Skeletal muscle cell (primary cell): ENCODE data around the gene EPHB3.

Experiments used
- DNase-seq: peaks from one replicate; pipeline ENCODE4 v3.0.0-alpha.2; 2010; ENCODE audit warnings: low read depth
- H3K4me3 ChIP-seq: 2 replicates; pipeline ENCODE4 v1.5.1; 2011; ENCODE audit warnings: low read depth, mild to moderate bottlenecking, control low read depth, low read length, moderate library complexity

EPHB3 gene

DNA sequence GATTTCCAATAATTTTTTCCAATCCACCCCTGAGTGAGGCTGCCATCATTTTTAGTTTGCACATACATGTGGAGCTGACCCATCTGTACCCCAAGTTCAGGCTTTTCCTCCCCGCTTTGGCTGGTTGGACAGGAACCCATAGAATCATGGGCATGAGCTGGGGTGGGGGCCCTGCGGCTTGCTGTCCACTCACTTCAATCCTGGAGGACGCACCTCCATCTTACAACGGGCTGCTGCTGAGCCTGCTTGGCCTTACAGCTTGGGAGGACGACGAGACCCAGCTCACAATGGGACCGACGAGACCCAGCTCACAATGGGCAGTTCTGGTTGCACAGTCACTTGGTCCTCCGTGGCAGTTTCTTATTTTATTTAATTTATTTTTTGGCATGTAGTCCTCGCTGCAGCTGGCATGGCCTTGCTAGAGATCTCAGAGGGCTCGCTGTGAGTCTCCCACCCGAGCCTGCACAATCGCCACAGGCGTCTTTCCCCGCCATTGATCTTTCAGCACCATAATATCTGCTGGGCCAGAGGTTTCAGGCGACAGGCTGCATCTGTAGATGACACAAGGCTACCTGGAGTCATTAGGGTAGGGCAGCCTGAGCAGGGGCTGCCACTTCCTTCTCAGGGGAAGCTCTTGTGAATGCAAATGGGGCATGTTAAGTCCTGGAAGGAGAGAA is 19.6 kb upstream of the EPHB3 start:
- DNase-seq: no peak
- H3K4me3 ChIP-seq: no peak overlapping the region

DNA sequence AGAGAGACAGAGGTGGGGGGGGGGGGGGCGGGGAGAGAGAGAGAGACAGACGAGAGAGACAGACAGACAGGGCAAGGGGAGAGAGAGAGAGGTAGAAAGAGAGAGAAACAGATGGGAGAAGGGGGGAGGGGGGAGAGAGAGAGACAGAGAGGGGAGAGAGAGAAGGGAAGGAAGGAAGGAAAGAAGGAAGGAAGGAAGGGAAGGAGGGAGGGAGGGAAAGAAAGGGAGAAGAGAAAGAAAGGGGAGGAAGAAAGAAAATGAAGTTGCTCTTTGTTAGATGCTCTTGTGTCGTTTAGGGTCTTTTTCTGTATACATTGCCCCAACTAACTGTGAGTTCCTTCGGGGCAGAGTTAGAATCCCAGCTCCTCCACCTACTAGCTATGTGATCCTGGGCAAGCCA is 19.0 kb upstream of the EPHB3 start:
- no peak for DNase-seq
- no peak overlapping the region for H3K4me3 ChIP-seq

DNA sequence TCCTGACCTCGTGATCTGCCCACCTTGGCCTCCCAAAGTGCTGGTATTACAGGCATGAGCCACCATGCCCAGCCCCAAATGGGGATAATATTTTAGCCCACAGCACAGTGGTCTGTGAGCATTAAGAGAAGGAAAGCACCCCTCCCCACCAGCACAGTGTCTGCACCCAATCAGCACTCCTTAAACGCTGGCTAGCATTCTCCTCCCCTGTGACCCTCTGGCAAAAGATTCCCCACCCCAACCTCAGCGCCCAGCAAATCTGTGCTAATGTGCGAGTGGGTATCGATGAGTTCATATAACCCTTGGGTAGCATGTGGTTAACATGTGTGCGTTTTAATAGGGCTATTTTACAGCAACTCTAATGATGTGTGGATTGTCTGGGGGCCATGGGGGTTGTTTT is 18.3 kb upstream of the EPHB3 start:
- DNase-seq: no peak
- H3K4me3 ChIP-seq: no peak overlapping the region

GRCh38 chr3:184543843-184544512 is 17.6 kb upstream of the EPHB3 start:
- H3K4me3 ChIP-seq: no peak overlapping the region

GRCh38 chr3:184544513-184544861 is 17.1 kb upstream of the EPHB3 start:
- H3K4me3 ChIP-seq: no peak overlapping the region
- no peak for DNase-seq

More at GRCh38 chr3:184543843-184544512, 17.6 kb upstream of the EPHB3 start:
- no peak for DNase-seq

GRCh38 chr3:184545769-184546168 is 15.8 kb upstream of the EPHB3 start:
- H3K4me3 ChIP-seq: no peak overlapping the region
- no peak for DNase-seq

DNA sequence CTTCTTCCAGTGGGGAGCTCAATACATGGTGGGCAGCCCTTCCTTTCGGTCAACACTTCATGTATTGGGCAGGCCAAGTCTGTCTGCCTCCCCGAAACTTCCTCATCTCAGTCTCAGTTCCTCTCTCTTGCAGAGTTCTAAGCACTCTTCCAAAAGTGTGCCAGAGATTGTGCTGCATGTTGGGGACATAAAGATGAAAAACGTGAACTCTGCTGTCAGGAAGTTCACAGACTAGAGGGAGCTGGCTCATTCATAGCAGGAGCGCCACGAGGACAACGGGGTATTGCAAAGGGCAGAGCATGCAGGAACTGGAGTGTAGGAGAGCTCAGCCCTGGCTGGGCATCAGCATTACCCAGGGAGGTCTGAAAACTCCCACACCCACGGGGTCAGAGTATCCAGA is 15.3 kb upstream of the EPHB3 start:
- H3K4me3 ChIP-seq: no peak overlapping the region
- no peak for DNase-seq

GRCh38 chr3:184549796-184550577 is 11.6 kb upstream of the EPHB3 start:
- H3K4me3 ChIP-seq: no peak overlapping the region
- DNase-seq: no peak

DNA sequence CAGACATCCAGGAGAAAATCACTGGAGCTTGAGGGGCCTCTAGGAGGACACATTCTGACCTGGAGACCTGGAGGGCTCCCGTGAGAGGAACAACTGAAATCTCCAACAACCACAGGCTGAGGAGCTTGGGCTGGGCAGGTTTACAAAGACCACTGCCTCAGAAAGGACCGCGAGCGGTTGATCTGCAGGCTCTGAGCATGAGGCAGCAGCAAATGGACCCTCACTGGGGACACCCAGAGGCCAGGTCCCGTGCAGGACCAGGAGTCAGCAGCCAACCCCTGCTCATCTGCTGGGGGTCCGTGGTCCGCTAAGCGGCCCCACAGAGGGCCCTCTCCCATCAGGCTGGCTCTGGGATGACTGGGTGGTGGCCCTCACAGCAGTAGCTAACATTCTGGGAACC is 10.5 kb upstream of the EPHB3 start:
- no peak for DNase-seq
- no peak overlapping the region for H3K4me3 ChIP-seq

GRCh38 chr3:184551614-184552256 is 9.8 kb upstream of the EPHB3 start:
- no peak for DNase-seq
- H3K4me3 ChIP-seq: no peak overlapping the region

- H3K4me3 ChIP-seq: no peak overlapping the region
- DNase-seq: no peak
Measured at GRCh38 chr3:184552296-184552695, 9.3 kb upstream of the EPHB3 start.

GRCh38 chr3:184552863-184553262 is 8.7 kb upstream of the EPHB3 start:
- no peak for DNase-seq
- no peak overlapping the region for H3K4me3 ChIP-seq

DNA sequence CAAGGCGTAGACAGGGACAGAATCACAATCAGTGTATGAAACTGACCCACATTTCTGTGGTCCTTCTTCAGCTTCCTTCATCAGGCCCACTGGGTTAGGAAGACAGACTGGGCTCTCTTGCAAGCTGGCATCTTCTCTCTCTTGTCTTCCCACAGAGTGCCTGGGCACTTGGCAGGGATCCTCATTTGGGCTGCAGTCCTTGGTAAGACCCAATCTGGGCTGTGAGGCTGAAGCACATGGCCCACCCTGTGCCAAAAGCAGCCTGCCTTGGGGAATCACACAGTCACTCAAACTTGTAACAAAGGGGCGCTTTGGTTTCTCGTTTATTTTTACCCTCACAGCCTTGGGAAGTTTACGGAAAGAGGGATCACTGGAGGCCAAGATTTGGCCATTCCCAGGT is 8.2 kb upstream of the EPHB3 start:
- no peak for DNase-seq
- H3K4me3 ChIP-seq: no peak overlapping the region

- H3K4me3 ChIP-seq: no peak overlapping the region
- DNase-seq: no peak
Measured at GRCh38 chr3:184554461-184554860, 7.1 kb upstream of the EPHB3 start.

DNA sequence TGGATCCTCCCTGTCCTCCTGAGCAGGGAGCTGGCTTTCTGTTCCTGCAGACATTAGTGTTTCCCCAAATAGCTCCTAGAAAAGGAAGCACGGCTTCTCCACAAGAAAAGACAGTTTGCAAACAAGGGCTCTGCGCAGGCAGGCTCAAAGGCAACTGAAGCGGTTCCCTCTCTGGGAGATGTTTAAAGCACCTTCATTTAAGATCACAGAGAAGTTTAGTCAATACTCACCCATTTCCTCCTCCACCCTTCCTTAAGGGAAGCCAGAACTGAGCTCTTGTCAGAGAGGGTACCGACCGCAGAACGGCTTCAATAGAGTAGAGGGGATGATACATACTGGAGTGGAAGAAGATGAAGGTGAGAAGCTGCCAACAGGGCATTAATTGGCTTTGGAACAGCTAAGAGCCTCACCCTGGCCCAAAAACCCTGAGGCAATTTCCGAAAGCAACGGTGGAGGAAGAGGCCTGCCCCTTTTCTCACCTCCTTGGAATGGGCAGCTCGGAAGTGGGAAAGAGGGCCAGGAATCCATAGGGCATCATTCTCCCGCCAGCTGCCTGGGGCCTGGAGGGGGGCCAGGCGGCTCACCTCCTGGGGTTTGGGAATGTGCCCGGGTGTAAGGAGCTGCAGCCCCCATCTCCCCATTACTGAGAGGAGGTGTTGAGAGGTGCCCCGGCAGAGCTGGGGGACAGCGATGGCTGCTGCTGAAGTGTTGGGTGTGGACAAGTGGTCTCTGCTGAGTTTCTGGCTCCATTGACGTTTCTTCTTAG is 4.8 kb upstream of the EPHB3 start:
- no peak for DNase-seq
- no peak overlapping the region for H3K4me3 ChIP-seq

GRCh38 chr3:184557348-184557950 is 4.1 kb upstream of the EPHB3 start:
- DNase-seq: no peak

DNA sequence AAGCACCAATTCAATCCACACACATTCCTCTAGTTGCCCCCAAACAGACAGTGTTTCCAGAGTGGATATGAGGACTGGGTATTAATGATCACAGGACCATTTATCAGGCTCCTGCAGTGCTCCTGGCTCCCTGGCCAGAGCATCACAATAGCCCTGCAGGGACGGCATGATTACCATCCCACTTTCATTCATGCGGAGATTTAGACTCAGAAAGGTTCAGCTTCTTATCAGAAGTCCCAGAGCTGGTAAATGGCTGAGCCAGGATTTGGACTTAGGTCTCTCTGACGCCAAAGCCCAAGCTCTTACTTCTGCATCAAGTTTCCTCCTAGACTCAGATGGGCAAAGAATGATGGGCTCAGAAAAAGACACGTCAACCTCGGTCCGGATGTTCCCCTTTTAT is 2.9 kb upstream of the EPHB3 start:
- DNase-seq: no peak
- no peak overlapping the region for H3K4me3 ChIP-seq

More at GRCh38 chr3:184557348-184557950, 4.1 kb upstream of the EPHB3 start:
- H3K4me3 ChIP-seq: no peak overlapping the region

- H3K4me3 ChIP-seq: no peak overlapping the region
- no peak for DNase-seq
Measured at GRCh38 chr3:184559336-184559735, 2.2 kb upstream of the EPHB3 start.

DNA sequence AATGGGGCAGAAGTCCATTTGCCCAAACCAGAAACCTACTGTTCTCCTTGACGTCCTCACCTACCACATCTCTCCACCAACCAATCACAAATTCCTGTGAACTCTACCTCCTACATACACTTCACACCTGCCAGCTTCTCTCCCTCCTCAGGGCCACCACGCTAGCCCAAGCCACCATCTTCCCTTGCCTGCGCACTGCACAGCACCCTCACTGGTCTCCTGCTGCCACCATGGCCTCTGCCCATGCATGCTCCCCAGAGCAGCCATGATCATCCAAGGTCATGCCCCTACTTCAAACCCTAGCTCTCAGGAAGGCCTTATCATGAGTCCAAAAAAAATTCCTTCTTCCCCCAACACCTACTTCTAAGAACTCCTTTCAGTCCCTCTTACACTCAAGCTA is 1.1 kb upstream of the EPHB3 start:
- no peak for DNase-seq
- no peak overlapping the region for H3K4me3 ChIP-seq
